HG02678 (cell line): Measurements from ENCODE around the gene SH3RF1.
"Not testable (repeated sequence)": the region's sequence is repeated elsewhere in the genome, so short reads cannot be mapped to it uniquely, and the experiment has no call there.

Experiments
- ATAC-seq: cut with Tn5 transposase; IDR thresholded peaks from one replicate; pipeline ENCODE4 v1.9.1; 2021; ENCODE audit warnings: mild to moderate bottlenecking, moderate library complexity; ENCODE audit not compliant: unreplicated experiment

Gene SH3RF1

GRCh38 chr4:169270810-169271691 is at the start of gene SH3RF1:
Gene SH3RF1, minus strand, starts transcription at chr4:169270956. Its CDS starts 1,744 bp downstream, at chr4:169269212.
- peak; percentile 68 for ATAC-seq

- no peak for ATAC-seq
These were observed 45.0 kb upstream of the SH3RF1 start for GRCh38 chr4:169315530-169316343.

GRCh38 chr4:169314906-169315305 is 44.1 kb upstream of the SH3RF1 start:
- ATAC-seq, result no peak

- ATAC-seq, result no peak
These were observed 43.0 kb upstream of the SH3RF1 start for GRCh38 chr4:169313732-169314131.

- no peak for ATAC-seq
These were observed 42.1 kb upstream of the SH3RF1 start for GRCh38 chr4:169312690-169313422.

- ATAC-seq, result peak; percentile 82
These were observed 41.0 kb upstream of the SH3RF1 start for GRCh38 chr4:169311643-169312365.

- ATAC-seq, result no peak
These were observed 38.7 kb upstream of the SH3RF1 start for GRCh38 chr4:169309326-169309967.

- ATAC-seq, result no peak
These were observed 36.8 kb upstream of the SH3RF1 start for GRCh38 chr4:169307576-169307975.

- ATAC-seq, result no peak
These were observed 34.9 kb upstream of the SH3RF1 start for GRCh38 chr4:169305651-169306050.

- no peak for ATAC-seq
These were observed 34.4 kb upstream of the SH3RF1 start for GRCh38 chr4:169305173-169305572.

GRCh38 chr4:169295822-169296221 is 25.1 kb upstream of the SH3RF1 start:
- no peak for ATAC-seq

- ATAC-seq, result peak; percentile 88
These were observed 22.8 kb upstream of the SH3RF1 start for GRCh38 chr4:169293343-169294176.

- not testable (repeated sequence) for ATAC-seq
These were observed 17.2 kb upstream of the SH3RF1 start for GRCh38 chr4:169287983-169288382.

GRCh38 chr4:169286562-169287301 is 16.0 kb upstream of the SH3RF1 start:
- ATAC-seq, result peak; percentile 47

GRCh38 chr4:169283114-169283509 is 12.4 kb upstream of the SH3RF1 start:
- ATAC-seq, result no peak

- ATAC-seq, result no peak
These were observed 11.8 kb upstream of the SH3RF1 start for GRCh38 chr4:169282429-169283113.

GRCh38 chr4:169279108-169279507 is 8.4 kb upstream of the SH3RF1 start:
- ATAC-seq, result no peak

GRCh38 chr4:169278624-169279023 is 7.9 kb upstream of the SH3RF1 start:
- no peak for ATAC-seq
